HEK293 (cell line): ENCODE measurements around the gene GABBR2.
A peak's percentile ranks its signal among the peaks of the same experiment; 100 is the strongest.

Experiments used
- GLI2 ChIP-seq: fragments of 450-650 bp; formaldehyde crosslinking; IDR thresholded peaks from 2 replicates; pipeline ENCODE4; 2017; ENCODE audit warnings: missing biosample characterization, missing genetic modification characterization, low read depth, borderline replicate concordance
- GLI4 ChIP-seq: fragments of 450-650 bp; formaldehyde crosslinking; IDR thresholded peaks from 2 replicates; pipeline ENCODE4 v1.5.1; 2016; ENCODE audit warnings: missing biosample characterization, missing genetic modification characterization
- GLIS2 ChIP-seq: fragments of 450-650 bp; formaldehyde crosslinking; IDR thresholded peaks from 2 replicates; pipeline ENCODE4 v1.5.1; 2016; ENCODE audit warnings: missing biosample characterization, missing genetic modification characterization
- HOXD13 ChIP-seq: sonication (generic); formaldehyde crosslinking; IDR thresholded peaks from 2 replicates; pipeline ENCODE4 v1.8.0; 2022; ENCODE audit warnings: missing genetic modification reagents, borderline replicate concordance
- KLF10 ChIP-seq: fragments of 450-650 bp; IDR thresholded peaks from 2 replicates; pipeline ENCODE4 v1.5.1; 2018; ENCODE audit warnings: missing biosample characterization, mild to moderate bottlenecking, missing genetic modification characterization
- KLF8 ChIP-seq: fragments of 450-650 bp; formaldehyde crosslinking; IDR thresholded peaks from 2 replicates; pipeline ENCODE4 v1.5.1; 2016; ENCODE audit warnings: missing biosample characterization, missing genetic modification characterization
- KLF9 ChIP-seq: fragments of 450-650 bp; formaldehyde crosslinking; IDR thresholded peaks from 2 replicates; pipeline ENCODE4 v1.5.1; 2016; ENCODE audit warnings: missing biosample characterization, missing genetic modification characterization, low read depth
- OSR2 ChIP-seq: fragments of 450-650 bp; formaldehyde crosslinking; IDR thresholded peaks from 2 replicates; pipeline ENCODE4 v1.5.1; 2016; ENCODE audit warnings: missing biosample characterization, missing genetic modification characterization
- SETDB1 ChIP-seq: IDR thresholded peaks from one replicate; pipeline ENCODE4 v1.6.1; 2017; ENCODE audit warnings: mild to moderate bottlenecking, low read length, moderate library complexity, mixed read lengths; ENCODE audit not compliant: insufficient read length
- TCF7L2 ChIP-seq: IDR thresholded peaks from 2 replicates; pipeline ENCODE4 v1.6.1; 2011; ENCODE audit warnings: low read depth, mild to moderate bottlenecking, inconsistent platforms, low read length, moderate library complexity, borderline replicate concordance
- TRIM28 ChIP-seq: IDR thresholded peaks from 2 replicates; pipeline ENCODE4 v1.6.1; 2011; ENCODE audit warnings: low read length, control low read depth, borderline replicate concordance
- ZNF138 ChIP-seq: fragments of 450-650 bp; formaldehyde crosslinking; IDR thresholded peaks from 2 replicates; pipeline ENCODE4 v1.5.1; 2016; ENCODE audit warnings: missing biosample characterization, missing genetic modification characterization, borderline replicate concordance
- ZNF157 ChIP-seq: fragments of 450-650 bp; formaldehyde crosslinking; IDR thresholded peaks from 2 replicates; pipeline ENCODE4 v1.5.1; 2016; ENCODE audit warnings: missing biosample characterization, missing genetic modification characterization
- ZNF2 ChIP-seq: fragments of 450-650 bp; formaldehyde crosslinking; IDR thresholded peaks from 2 replicates; pipeline ENCODE4 v1.5.1; 2016; ENCODE audit warnings: missing biosample characterization, missing genetic modification characterization
- ZNF202 ChIP-seq: fragments of 450-650 bp; formaldehyde crosslinking; IDR thresholded peaks from 2 replicates; pipeline ENCODE4 v1.5.1; 2016; ENCODE audit warnings: missing biosample characterization, missing genetic modification characterization, borderline replicate concordance
- ZNF211 ChIP-seq: fragments of 450-650 bp; formaldehyde crosslinking; IDR thresholded peaks from 2 replicates; pipeline ENCODE4 v1.5.1; 2016; ENCODE audit warnings: low read depth, missing biosample characterization, missing genetic modification characterization
- ZNF423 ChIP-seq: fragments of 450-650 bp; formaldehyde crosslinking; IDR thresholded peaks from 2 replicates; pipeline ENCODE4 v1.5.1; 2016; ENCODE audit warnings: missing biosample characterization, missing genetic modification characterization
- ZNF580 ChIP-seq: fragments of 450-650 bp; formaldehyde crosslinking; IDR thresholded peaks from 2 replicates; pipeline ENCODE4 v1.5.1; 2016; ENCODE audit warnings: missing biosample characterization, missing genetic modification characterization
- ZNF610 ChIP-seq: fragments of 450-650 bp; formaldehyde crosslinking; IDR thresholded peaks from 2 replicates; pipeline ENCODE4 v1.5.1; 2016; ENCODE audit warnings: missing biosample characterization, missing genetic modification characterization, borderline replicate concordance
- ZNF776 ChIP-seq: fragments of 450-650 bp; formaldehyde crosslinking; IDR thresholded peaks from 2 replicates; pipeline ENCODE4 v1.5.0; 2017; ENCODE audit warnings: missing biosample characterization, missing genetic modification characterization, borderline replicate concordance
- ZNF777 ChIP-seq: fragments of 450-650 bp; formaldehyde crosslinking; IDR thresholded peaks from 2 replicates; pipeline ENCODE4 v1.5.1; 2017; ENCODE audit warnings: missing biosample characterization, missing genetic modification characterization, borderline replicate concordance
- ZNF785 ChIP-seq: fragments of 450-650 bp; formaldehyde crosslinking; IDR thresholded peaks from 2 replicates; pipeline ENCODE4 v1.5.1; 2016; ENCODE audit warnings: missing biosample characterization, missing genetic modification characterization
- ZSCAN30 ChIP-seq: fragments of 450-650 bp; IDR thresholded peaks from 2 replicates; pipeline ENCODE4 v1.5.1; 2018; ENCODE audit warnings: missing biosample characterization, mild to moderate bottlenecking, missing genetic modification characterization, moderate library complexity
- TF ChIP-seq, protein P1 (sequence below): fragments of 450-650 bp; formaldehyde crosslinking; IDR thresholded peaks from 2 replicates; pipeline ENCODE4 v1.5.1; 2016; ENCODE audit warnings: missing biosample characterization, missing genetic modification characterization, borderline replicate concordance
- TF ChIP-seq, protein P2 (sequence below): fragments of 450-650 bp; formaldehyde crosslinking; conservative IDR thresholded peaks from 2 replicates; pipeline ENCODE4 v1.5.1; 2016; ENCODE audit warnings: low read depth, missing biosample characterization, missing genetic modification characterization
- TF ChIP-seq, protein P3 (sequence below): fragments of 450-650 bp; IDR thresholded peaks from 2 replicates; pipeline ENCODE4 v1.5.1; 2018; ENCODE audit warnings: missing biosample characterization, missing genetic modification characterization
- TF ChIP-seq, protein P4 (sequence below): fragments of 450-650 bp; formaldehyde crosslinking; IDR thresholded peaks from 2 replicates; pipeline ENCODE4 v1.5.1; 2016; ENCODE audit warnings: missing biosample characterization, missing genetic modification characterization
- TF ChIP-seq, protein P5 (sequence below): fragments of 450-650 bp; formaldehyde crosslinking; IDR thresholded peaks from 2 replicates; pipeline ENCODE4 v1.5.1; 2017; ENCODE audit warnings: missing biosample characterization, missing genetic modification characterization

The GABBR2 gene

DNA sequence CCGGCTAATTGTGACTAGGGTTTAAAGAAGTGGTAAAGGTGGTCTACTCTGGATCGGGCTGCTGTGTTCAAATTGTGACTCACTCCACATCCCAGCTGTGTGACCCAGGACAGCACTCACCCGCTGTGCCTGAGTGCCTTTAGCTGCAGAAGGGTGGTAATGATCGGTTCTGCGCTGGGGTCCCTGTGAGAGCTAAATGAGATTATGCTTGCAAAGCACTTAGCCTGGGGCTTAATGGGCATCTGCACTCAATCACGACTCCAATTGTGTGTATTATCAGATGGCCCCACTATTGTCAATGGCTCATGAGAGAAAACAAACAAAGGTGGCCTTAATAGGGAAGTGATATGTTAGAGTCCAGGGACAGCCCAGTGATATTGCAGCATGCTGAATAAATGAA is 428.2 kb downstream of the GABBR2 start (continued):
- no peak for TF ChIP-seq ZNF777 (tag by site-specific recombination)
- peak; percentile 87; the same call in 1 of the 2 replicates for TF ChIP-seq ZSCAN30 (tag by site-specific recombination)
- no peak for TF ChIP-seq KLF9 (tag by site-specific recombination)
- no peak for TF ChIP-seq GLIS2 (tag by site-specific recombination)
- no peak for TF ChIP-seq ZNF610 (tag by site-specific recombination)
- TF ChIP-seq, protein P1, sequence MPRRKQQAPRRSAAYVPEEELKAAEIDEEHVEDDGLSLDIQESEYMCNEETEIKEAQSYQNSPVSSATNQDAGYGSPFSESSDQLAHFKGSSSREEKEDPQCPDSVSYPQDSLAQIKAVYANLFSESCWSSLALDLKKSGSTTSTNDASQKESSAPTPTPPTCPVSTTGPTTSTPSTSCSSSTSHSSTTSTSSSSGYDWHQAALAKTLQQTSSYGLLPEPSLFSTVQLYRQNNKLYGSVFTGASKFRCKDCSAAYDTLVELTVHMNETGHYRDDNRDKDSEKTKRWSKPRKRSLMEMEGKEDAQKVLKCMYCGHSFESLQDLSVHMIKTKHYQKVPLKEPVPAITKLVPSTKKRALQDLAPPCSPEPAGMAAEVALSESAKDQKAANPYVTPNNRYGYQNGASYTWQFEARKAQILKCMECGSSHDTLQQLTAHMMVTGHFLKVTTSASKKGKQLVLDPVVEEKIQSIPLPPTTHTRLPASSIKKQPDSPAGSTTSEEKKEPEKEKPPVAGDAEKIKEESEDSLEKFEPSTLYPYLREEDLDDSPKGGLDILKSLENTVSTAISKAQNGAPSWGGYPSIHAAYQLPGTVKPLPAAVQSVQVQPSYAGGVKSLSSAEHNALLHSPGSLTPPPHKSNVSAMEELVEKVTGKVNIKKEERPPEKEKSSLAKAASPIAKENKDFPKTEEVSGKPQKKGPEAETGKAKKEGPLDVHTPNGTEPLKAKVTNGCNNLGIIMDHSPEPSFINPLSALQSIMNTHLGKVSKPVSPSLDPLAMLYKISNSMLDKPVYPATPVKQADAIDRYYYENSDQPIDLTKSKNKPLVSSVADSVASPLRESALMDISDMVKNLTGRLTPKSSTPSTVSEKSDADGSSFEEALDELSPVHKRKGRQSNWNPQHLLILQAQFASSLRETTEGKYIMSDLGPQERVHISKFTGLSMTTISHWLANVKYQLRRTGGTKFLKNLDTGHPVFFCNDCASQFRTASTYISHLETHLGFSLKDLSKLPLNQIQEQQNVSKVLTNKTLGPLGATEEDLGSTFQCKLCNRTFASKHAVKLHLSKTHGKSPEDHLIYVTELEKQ (tag by site-specific recombination): peak; percentile 61; the same call in 1 of the 2 replicates
- TF ChIP-seq, protein P2, sequence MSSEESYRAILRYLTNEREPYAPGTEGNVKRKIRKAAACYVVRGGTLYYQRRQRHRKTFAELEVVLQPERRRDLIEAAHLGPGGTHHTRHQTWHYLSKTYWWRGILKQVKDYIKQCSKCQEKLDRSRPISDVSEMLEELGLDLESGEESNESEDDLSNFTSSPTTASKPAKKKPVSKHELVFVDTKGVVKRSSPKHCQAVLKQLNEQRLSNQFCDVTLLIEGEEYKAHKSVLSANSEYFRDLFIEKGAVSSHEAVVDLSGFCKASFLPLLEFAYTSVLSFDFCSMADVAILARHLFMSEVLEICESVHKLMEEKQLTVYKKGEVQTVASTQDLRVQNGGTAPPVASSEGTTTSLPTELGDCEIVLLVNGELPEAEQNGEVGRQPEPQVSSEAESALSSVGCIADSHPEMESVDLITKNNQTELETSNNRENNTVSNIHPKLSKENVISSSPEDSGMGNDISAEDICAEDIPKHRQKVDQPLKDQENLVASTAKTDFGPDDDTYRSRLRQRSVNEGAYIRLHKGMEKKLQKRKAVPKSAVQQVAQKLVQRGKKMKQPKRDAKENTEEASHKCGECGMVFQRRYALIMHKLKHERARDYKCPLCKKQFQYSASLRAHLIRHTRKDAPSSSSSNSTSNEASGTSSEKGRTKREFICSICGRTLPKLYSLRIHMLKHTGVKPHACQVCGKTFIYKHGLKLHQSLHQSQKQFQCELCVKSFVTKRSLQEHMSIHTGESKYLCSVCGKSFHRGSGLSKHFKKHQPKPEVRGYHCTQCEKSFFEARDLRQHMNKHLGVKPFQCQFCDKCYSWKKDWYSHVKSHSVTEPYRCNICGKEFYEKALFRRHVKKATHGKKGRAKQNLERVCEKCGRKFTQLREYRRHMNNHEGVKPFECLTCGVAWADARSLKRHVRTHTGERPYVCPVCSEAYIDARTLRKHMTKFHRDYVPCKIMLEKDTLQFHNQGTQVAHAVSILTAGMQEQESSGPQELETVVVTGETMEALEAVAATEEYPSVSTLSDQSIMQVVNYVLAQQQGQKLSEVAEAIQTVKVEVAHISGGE: no peak
- 0 out of 2 replicates have a peak, but pooled peaks have one; percentile 57 for TF ChIP-seq KLF10
- TF ChIP-seq ZNF138 (tag by site-specific recombination): no peak
- TF ChIP-seq HOXD13 (CRISPR knock-in tag): no peak
- TF ChIP-seq ZNF202 (tag by site-specific recombination): no peak
- TF ChIP-seq GLI2 (tag by site-specific recombination): peak; percentile 83
- peak; percentile 78; the same call in 1 of the 2 replicates for TF ChIP-seq TCF7L2
- TF ChIP-seq ZNF423 (tag by site-specific recombination): peak; percentile 76
- no peak for TF ChIP-seq ZNF785 (tag by site-specific recombination)
- TF ChIP-seq ZNF211: no peak
- TF ChIP-seq, protein P3, sequence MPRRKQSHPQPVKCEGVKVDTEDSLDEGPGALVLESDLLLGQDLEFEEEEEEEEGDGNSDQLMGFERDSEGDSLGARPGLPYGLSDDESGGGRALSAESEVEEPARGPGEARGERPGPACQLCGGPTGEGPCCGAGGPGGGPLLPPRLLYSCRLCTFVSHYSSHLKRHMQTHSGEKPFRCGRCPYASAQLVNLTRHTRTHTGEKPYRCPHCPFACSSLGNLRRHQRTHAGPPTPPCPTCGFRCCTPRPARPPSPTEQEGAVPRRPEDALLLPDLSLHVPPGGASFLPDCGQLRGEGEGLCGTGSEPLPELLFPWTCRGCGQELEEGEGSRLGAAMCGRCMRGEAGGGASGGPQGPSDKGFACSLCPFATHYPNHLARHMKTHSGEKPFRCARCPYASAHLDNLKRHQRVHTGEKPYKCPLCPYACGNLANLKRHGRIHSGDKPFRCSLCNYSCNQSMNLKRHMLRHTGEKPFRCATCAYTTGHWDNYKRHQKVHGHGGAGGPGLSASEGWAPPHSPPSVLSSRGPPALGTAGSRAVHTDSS (tag by site-specific recombination): no peak
- TF ChIP-seq, protein P4, sequence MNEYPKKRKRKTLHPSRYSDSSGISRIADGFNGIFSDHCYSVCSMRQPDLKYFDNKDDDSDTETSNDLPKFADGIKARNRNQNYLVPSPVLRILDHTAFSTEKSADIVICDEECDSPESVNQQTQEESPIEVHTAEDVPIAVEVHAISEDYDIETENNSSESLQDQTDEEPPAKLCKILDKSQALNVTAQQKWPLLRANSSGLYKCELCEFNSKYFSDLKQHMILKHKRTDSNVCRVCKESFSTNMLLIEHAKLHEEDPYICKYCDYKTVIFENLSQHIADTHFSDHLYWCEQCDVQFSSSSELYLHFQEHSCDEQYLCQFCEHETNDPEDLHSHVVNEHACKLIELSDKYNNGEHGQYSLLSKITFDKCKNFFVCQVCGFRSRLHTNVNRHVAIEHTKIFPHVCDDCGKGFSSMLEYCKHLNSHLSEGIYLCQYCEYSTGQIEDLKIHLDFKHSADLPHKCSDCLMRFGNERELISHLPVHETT (tag by site-specific recombination): no peak
- TF ChIP-seq ZNF580 (tag by site-specific recombination): no peak
- TF ChIP-seq, protein P5, sequence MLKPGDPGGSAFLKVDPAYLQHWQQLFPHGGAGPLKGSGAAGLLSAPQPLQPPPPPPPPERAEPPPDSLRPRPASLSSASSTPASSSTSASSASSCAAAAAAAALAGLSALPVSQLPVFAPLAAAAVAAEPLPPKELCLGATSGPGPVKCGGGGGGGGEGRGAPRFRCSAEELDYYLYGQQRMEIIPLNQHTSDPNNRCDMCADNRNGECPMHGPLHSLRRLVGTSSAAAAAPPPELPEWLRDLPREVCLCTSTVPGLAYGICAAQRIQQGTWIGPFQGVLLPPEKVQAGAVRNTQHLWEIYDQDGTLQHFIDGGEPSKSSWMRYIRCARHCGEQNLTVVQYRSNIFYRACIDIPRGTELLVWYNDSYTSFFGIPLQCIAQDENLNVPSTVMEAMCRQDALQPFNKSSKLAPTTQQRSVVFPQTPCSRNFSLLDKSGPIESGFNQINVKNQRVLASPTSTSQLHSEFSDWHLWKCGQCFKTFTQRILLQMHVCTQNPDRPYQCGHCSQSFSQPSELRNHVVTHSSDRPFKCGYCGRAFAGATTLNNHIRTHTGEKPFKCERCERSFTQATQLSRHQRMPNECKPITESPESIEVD: peak; percentile 89
- no peak for TF ChIP-seq ZNF157 (tag by site-specific recombination)
- TF ChIP-seq ZNF2 (tag by site-specific recombination): no peak
- TF ChIP-seq SETDB1: no peak
- no peak for TF ChIP-seq GLI4 (tag by site-specific recombination)
- TF ChIP-seq ZNF776 (tag by site-specific recombination): no peak
- TF ChIP-seq KLF8 (tag by site-specific recombination): no peak
- peak; percentile 96 for TF ChIP-seq OSR2 (tag by site-specific recombination)
- peak; percentile 88 for TF ChIP-seq TRIM28
